Measurements from ENCODE around the gene LAMA3. TPM values are rescaled to one million over a fixed set of nuclear protein-coding genes. Genes with fewer than 3 reads are reported as not detected.
"Not testable (repeated sequence)": the region's sequence is repeated elsewhere in the genome, so short reads cannot be mapped to it uniquely, and the experiment has no call there.

LAMA3 gene
- total and polyA plus RNA-seq, 8 donors: 4.3 to 182 (median 26.6) TPM

DNA sequence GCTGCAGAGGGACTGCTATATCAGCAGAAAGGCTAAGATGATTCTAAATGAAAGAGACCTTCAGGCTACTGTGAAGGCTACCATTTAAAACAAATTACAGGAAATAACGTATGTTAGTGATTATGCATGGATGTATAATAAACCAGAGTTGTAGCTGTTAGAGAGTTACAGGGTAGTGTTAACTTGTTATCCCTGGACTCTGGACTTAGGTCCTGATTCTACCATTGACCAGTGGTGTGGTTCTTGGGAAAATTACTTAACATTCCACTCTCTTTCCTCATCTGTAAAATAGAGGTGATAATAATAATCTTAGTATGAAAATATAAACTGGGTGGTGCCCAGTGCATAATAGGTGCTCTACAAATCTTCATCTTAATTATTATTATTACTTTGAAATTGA, 22.2 kb downstream of the LAMA3 start:
- Histone ChIP-seq H3K9me3 (peaks cover 0 to 8% (median 7%) of the 10 kb centered on the region in 4 donors), H3K4me1 (peaks cover 0 to 18% (median 2%) of the 10 kb centered on the region in 4 donors), H3K36me3 (no peaks in the 10 kb centered on the region), H3K27me3 (no peaks in the 10 kb centered on the region), H3K27ac (no peak overlapping the region), H3K4me3 (no peak overlapping the region)
- TF ChIP-seq, protein P1, sequence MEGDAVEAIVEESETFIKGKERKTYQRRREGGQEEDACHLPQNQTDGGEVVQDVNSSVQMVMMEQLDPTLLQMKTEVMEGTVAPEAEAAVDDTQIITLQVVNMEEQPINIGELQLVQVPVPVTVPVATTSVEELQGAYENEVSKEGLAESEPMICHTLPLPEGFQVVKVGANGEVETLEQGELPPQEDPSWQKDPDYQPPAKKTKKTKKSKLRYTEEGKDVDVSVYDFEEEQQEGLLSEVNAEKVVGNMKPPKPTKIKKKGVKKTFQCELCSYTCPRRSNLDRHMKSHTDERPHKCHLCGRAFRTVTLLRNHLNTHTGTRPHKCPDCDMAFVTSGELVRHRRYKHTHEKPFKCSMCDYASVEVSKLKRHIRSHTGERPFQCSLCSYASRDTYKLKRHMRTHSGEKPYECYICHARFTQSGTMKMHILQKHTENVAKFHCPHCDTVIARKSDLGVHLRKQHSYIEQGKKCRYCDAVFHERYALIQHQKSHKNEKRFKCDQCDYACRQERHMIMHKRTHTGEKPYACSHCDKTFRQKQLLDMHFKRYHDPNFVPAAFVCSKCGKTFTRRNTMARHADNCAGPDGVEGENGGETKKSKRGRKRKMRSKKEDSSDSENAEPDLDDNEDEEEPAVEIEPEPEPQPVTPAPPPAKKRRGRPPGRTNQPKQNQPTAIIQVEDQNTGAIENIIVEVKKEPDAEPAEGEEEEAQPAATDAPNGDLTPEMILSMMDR (IDR thresholded peaks at IDR 0.05): no peak
- TF ChIP-seq POLR2A (IDR thresholded peaks at IDR 0.05) (no peak), POLR2AphosphoS5 (IDR thresholded peaks at IDR 0.05) (no peak), EP300 (IDR thresholded peaks at IDR 0.05) (no peak)
- no peak for DNase-seq
- intact Hi-C loops (cut with DNase I; ENCODE audit: low total_unique reads): no loop called here
- 71 to 89% (median 81%) methylated on average over 1 of the region's 1 CpG for WGBS, 5 donors

DNA sequence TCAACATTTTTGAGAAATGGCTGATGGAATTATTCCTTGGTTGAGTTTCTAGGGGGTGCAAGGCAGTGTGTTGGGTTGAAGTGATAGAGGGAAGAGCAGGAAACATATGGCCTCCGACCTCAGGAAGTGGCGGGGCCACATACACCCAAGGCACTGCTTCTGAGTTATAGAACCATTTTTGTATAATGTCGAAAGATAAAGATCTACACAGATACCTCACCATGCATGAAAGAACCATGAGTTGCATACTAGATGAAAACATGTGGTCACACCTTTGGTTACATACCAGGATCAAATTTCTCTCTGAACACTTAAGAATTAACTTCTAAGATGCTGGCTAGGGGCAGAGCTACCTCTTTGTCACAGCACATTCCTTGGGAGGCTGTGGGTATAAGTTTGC, 23.2 kb downstream of the LAMA3 start:
- 58 to 83% (median 70%) methylated on average over 3 of the region's 3 CpGs for WGBS, 5 donors
- Histone ChIP-seq H3K4me3 (no peak overlapping the region), H3K4me1 (peaks cover 0 to 18% (median 2%) of the 10 kb centered on the region in 4 donors), H3K36me3 (no peaks in the 10 kb centered on the region), H3K27ac (no peak overlapping the region), H3K27me3 (no peaks in the 10 kb centered on the region), H3K9me3 (peaks cover 0 to 1% (median under 1%) of the 10 kb centered on the region in 4 donors)
- intact Hi-C loops (cut with DNase I; ENCODE audit: low total_unique reads): no loop called here
- peak in 1 of 2 donors; percentile 20 for DNase-seq
- TF ChIP-seq, protein P1 (IDR thresholded peaks at IDR 0.05): no peak
- TF ChIP-seq POLR2AphosphoS5 (IDR thresholded peaks at IDR 0.05) (no peak), EP300 (IDR thresholded peaks at IDR 0.05) (no peak), POLR2A (IDR thresholded peaks at IDR 0.05) (no peak)

DNA sequence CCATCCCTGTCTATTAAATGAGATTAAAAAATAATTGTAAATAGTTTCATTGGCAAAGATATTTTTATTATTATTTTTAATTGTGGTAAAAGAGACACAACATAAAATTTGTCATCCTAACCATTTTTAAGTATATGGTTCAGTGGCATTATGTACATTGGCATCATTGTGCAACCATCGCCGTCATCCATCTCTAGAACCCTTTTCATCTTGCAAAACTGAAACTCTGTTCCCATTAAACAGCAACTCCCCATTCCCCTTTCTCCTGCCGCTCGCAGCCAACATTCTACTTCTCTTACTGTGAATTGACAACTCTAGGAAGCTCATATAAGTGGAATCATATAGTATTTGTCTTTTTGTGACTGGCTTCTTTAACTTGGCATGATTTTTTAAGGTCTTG, 25.3 kb downstream of the LAMA3 start:
- Histone ChIP-seq H3K27me3 (no peaks in the 10 kb centered on the region), H3K4me1 (peaks cover 0 to 18% (median 2%) of the 10 kb centered on the region in 4 donors), H3K36me3 (no peaks in the 10 kb centered on the region), H3K4me3 (no peak overlapping the region), H3K27ac (no peak overlapping the region), H3K9me3 (no peaks in the 10 kb centered on the region)
- WGBS, 5 donors: 83 to 97% (median 90%) methylated on average over 4 of the region's 4 CpGs
- TF ChIP-seq POLR2A (IDR thresholded peaks at IDR 0.05) (no peak), POLR2AphosphoS5 (IDR thresholded peaks at IDR 0.05) (no peak), EP300 (IDR thresholded peaks at IDR 0.05) (no peak)
- TF ChIP-seq, protein P1 (IDR thresholded peaks at IDR 0.05): no peak
- DNase-seq: no peak
- intact Hi-C loops (cut with DNase I; ENCODE audit: low total_unique reads): no loop called here

DNA sequence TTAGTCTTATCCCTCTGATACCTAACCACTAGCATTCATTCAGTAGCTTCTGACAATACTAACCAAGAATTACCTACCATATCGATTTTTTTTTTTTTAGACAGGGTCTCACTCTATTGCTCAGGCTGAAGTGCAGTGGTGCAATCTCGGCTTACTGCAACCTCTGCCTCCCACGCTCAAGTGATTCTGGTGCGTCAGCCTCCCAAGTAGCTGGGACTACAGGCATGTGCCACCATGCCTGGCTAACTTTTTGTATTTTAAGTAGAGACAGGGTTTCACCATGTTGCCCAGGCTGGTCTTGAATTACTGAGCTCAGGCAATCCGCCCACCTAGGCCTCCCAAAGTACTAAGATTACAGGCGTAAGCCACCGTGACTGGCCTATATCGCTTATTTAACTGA, 26.8 kb downstream of the LAMA3 start:
- H3K27me3 ChIP-seq; intact Hi-C loops (cut with DNase I; ENCODE audit: low total_unique reads); H3K9me3 ChIP-seq; H3K36me3 ChIP-seq; H3K27ac ChIP-seq; DNase-seq; H3K4me3 ChIP-seq: not testable (repeated sequence)
- H3K4me1 ChIP-seq: peaks cover 0 to 13% (median 2%) of the 10 kb centered on the region in 4 donors
- 71 to 97% (median 78%) methylated on average over 8 of the region's 8 CpGs for WGBS, 5 donors

DNA sequence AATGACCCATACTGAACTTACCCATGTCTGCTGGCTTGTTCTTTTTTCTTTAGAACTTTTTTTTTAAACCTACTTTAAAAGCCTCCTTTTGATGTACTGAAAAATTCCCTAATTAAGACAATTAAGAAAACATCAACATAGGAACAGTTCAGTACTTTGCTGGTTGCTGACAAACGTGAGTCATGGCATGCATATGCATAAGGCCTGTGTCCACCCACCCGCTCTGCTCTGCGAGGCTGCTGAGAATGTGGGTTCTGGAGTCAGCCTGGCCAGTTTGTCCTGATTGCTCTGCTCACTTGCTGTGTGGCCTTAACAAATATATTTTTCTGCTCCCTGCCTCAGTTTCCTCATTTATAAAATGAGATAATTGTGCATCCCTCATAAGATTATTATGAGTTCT, 27.3 kb downstream of the LAMA3 start:
- no peak for TF ChIP-seq POLR2A (IDR thresholded peaks at IDR 0.05)
- TF ChIP-seq, protein P1 (IDR thresholded peaks at IDR 0.05): no peak
- no peak for TF ChIP-seq EP300 (IDR thresholded peaks at IDR 0.05)
- no peak for TF ChIP-seq POLR2AphosphoS5 (IDR thresholded peaks at IDR 0.05)
- no peak for DNase-seq
- H3K4me3 ChIP-seq: no peak overlapping the region
- no peak overlapping the region for H3K27ac ChIP-seq
- H3K9me3 ChIP-seq: no peaks in the 10 kb centered on the region
- peaks cover 0 to 14% (median 3%) of the 10 kb centered on the region in 4 donors for H3K4me1 ChIP-seq
- 80 to 89% (median 85%) methylated on average over 3 of the region's 3 CpGs for WGBS, 5 donors
- intact Hi-C loops (cut with DNase I; ENCODE audit: low total_unique reads): no loop called here
- H3K27me3 ChIP-seq: no peaks in the 10 kb centered on the region
- no peaks in the 10 kb centered on the region for H3K36me3 ChIP-seq
